Astrocyte of the cerebellum (primary cell): ENCODE measurements around the gene LRIG1.
A peak's percentile ranks its signal among the peaks of the same experiment; 100 is the strongest.

ENCODE experiments used
- DNase-seq: peaks from one replicate; pipeline ENCODE4 v3.0.0-alpha.2; 2011; ENCODE audit warnings: low read depth
- H3K4me3 ChIP-seq: 2 replicates; pipeline ENCODE4 v1.5.1; 2011; ENCODE audit warnings: mild to moderate bottlenecking, low read depth, low read length, moderate library complexity
- CTCF ChIP-seq: IDR thresholded peaks from 2 replicates; pipeline ENCODE4 v1.5.1; 2012; ENCODE audit warnings: low read length, low read depth, moderate library complexity, mild to moderate bottlenecking; ENCODE audit errors: missing control alignments
- in situ Hi-C: cut with HindIII; loops from 2 replicates; pipeline ENCODE4 v1.10.0; 2017; ENCODE audit warnings: low sequenced_read_pairs

The LRIG1 gene

GRCh38 chr3:66500576-66501482, at the start of gene LRIG1:
LRIG1 (minus strand) TSS chr3:66501022; CDS start chr3:66500407, 615 bp downstream.
- TF ChIP-seq CTCF = no peak
- in situ Hi-C loops = no loop called here

GRCh38 chr3:66544619-66545429, 44.0 kb upstream of the LRIG1 start:
- no peak for DNase-seq
- in situ Hi-C loops = no loop called here
- TF ChIP-seq CTCF = no peak
- no peak overlapping the region for H3K4me3 ChIP-seq

More at GRCh38 chr3:66500576-66501482, at the start of gene LRIG1:
- H3K4me3 ChIP-seq = peak within 1 kb of the TSS; percentile 78
- DNase-seq = peak; percentile 94

GRCh38 chr3:66542153-66542552, 41.3 kb upstream of the LRIG1 start:
- no peak for TF ChIP-seq CTCF
- in situ Hi-C loops = no loop called here
- DNase-seq = no peak
- no peak overlapping the region for H3K4me3 ChIP-seq

GRCh38 chr3:66539466-66539989, 38.7 kb upstream of the LRIG1 start:
- in situ Hi-C loops = no loop called here

GRCh38 chr3:66538390-66538789, 37.6 kb upstream of the LRIG1 start:
- no peak overlapping the region for H3K4me3 ChIP-seq
- no peak for TF ChIP-seq CTCF
- no peak for DNase-seq

More at GRCh38 chr3:66539466-66539989, 38.7 kb upstream of the LRIG1 start:
- H3K4me3 ChIP-seq = no peak overlapping the region
- DNase-seq = no peak
- no peak for TF ChIP-seq CTCF

GRCh38 chr3:66537735-66538134, 36.9 kb upstream of the LRIG1 start:
- H3K4me3 ChIP-seq = no peak overlapping the region
- no peak for TF ChIP-seq CTCF
- no peak for DNase-seq
- in situ Hi-C loops = no loop called here

More at GRCh38 chr3:66538390-66538789, 37.6 kb upstream of the LRIG1 start:
- in situ Hi-C loops = no loop called here
